A673 (cell line): ENCODE results near the gene TCF12.

Experiments
- EZH2 ChIP-seq: fragments of 200-600 bp; sonication (generic); IDR thresholded peaks from 2 replicates; pipeline ENCODE4 v1.6.1; 2017; ENCODE audit warnings: borderline replicate concordance, low read depth, mild to moderate bottlenecking, mixed read lengths, antibody characterized with exemption, low read length; ENCODE audit not compliant: poor library complexity, severe bottlenecking
- TF ChIP-seq, protein P1 (sequence below): fragments of 300-800, 200-600 bp; sonication (generic); conservative IDR thresholded peaks from 2 replicates; pipeline ENCODE4 v1.5.1; 2017; ENCODE audit warnings: low read depth, mild to moderate bottlenecking, antibody characterized with exemption, low read length, moderate library complexity, mixed read lengths

DNA sequence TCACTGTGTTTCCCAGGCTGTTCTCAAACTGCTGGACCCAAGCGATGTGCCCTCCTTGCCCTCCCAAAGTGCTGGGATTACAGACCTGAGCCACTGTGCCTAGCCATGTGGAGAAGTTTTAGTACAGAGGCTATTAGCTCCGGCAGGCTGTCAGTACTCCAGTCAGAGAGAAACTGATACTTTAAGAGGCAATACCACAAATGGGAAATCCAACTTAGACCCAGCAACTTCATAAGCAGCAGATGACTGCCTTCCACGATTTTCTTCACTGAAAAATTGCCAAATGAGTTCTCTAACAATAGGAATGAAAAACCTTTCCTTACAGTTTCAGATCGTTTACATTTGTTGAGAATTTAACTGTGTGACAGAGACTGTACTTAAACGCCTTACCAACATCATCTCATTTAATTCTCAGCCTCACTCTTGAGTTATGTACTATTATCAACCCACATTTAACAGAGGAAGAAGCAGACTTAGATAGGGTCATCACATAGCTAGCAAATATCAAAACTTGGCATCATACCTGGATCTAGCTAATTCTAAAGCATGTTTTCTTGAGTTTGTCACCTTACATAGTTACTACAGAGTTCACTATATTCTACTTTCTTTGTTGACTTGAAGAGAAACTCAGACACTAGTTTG lies 127.4 kb downstream of the TCF12 start:
- TF ChIP-seq, protein P1, sequence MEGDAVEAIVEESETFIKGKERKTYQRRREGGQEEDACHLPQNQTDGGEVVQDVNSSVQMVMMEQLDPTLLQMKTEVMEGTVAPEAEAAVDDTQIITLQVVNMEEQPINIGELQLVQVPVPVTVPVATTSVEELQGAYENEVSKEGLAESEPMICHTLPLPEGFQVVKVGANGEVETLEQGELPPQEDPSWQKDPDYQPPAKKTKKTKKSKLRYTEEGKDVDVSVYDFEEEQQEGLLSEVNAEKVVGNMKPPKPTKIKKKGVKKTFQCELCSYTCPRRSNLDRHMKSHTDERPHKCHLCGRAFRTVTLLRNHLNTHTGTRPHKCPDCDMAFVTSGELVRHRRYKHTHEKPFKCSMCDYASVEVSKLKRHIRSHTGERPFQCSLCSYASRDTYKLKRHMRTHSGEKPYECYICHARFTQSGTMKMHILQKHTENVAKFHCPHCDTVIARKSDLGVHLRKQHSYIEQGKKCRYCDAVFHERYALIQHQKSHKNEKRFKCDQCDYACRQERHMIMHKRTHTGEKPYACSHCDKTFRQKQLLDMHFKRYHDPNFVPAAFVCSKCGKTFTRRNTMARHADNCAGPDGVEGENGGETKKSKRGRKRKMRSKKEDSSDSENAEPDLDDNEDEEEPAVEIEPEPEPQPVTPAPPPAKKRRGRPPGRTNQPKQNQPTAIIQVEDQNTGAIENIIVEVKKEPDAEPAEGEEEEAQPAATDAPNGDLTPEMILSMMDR, result no peak
- no peak for TF ChIP-seq EZH2
